Neural progenitor cell (in vitro differentiated cells): ENCODE measurements around the gene PVRIG.
"Not testable (repeated sequence)": the region's sequence is repeated elsewhere in the genome, so short reads cannot be mapped to it uniquely, and the experiment has no call there.

ENCODE experiments used
- CTCF ChIP-seq: fragments of 200-600 bp; sonication (generic); IDR thresholded peaks from 2 replicates; pipeline ENCODE4 v1.5.1; 2017; ENCODE audit warnings: antibody characterized with exemption, mild to moderate bottlenecking
- EZH2phosphoT487 ChIP-seq: fragments of 200-600 bp; sonication (generic); IDR thresholded peaks from 2 replicates; pipeline ENCODE4 v1.6.1; 2017; ENCODE audit warnings: antibody characterized with exemption

DNA sequence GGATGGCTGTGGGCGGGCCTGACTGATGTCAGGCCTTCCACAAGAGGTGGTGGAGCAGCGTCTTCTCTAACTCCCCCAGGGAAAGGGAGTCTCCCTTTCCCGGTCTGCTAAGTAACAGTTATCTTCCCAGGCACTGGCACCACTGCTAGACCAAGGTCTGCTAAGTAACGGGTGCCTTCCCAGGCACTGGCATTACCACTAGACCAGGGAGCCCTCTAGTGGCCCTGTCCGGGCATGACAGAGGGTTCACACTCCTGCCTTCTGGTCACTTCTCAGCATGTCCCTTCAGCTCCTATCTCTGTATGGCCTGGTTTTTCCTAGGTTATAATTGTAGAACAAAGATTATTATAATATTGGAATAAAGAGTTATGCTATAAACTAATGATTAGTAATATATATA, 1.8 kb upstream of the PVRIG start:
- TF ChIP-seq CTCF, result peak; percentile 49
- TF ChIP-seq EZH2phosphoT487, result not testable (repeated sequence)
